VCaP (cell line): Measurements from ENCODE around the gene SFSWAP.

Source experiments
- H3K27ac ChIP-seq: fragments of 450-650 bp; 2 replicates; pipeline ENCODE4 v1.5.1; 2017
- TF ChIP-seq, protein P1 (sequence below): fragments of 450-650 bp; conservative IDR thresholded peaks from 2 replicates; pipeline ENCODE4 v1.5.1; 2017; ENCODE audit warnings: mild to moderate bottlenecking, moderate library complexity

Gene SFSWAP

GRCh38 chr12:131784909-131785762 lies 74.2 kb downstream of the SFSWAP start:
- TF ChIP-seq, protein P1, sequence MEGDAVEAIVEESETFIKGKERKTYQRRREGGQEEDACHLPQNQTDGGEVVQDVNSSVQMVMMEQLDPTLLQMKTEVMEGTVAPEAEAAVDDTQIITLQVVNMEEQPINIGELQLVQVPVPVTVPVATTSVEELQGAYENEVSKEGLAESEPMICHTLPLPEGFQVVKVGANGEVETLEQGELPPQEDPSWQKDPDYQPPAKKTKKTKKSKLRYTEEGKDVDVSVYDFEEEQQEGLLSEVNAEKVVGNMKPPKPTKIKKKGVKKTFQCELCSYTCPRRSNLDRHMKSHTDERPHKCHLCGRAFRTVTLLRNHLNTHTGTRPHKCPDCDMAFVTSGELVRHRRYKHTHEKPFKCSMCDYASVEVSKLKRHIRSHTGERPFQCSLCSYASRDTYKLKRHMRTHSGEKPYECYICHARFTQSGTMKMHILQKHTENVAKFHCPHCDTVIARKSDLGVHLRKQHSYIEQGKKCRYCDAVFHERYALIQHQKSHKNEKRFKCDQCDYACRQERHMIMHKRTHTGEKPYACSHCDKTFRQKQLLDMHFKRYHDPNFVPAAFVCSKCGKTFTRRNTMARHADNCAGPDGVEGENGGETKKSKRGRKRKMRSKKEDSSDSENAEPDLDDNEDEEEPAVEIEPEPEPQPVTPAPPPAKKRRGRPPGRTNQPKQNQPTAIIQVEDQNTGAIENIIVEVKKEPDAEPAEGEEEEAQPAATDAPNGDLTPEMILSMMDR, result no peak
- H3K27ac ChIP-seq, result no peak overlapping the region

- H3K27ac ChIP-seq, result no peak overlapping the region
- TF ChIP-seq, protein P1, result no peak
Measured at GRCh38 chr12:131785763-131786330, 75.0 kb downstream of the SFSWAP start.

DNA sequence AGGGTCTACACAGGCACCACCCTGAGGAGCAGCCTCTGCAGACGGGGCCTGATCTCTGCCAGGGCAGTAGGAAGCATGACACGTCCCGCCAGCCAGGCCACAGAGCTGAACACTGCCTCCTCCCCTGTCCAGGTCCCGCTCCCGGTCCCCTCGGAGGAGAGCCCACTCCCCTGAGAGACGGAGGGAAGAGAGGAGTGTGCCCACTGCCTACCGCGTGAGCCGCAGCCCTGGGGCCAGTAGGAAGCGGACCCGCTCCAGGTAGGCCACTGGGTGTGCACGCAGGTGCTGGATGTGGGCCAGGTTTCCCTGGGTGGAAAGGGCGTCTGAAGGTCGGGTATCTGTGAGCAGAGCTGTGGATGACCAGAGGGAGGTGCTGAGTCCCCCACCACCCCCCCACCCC lies 75.4 kb downstream of the SFSWAP start:
- H3K27ac ChIP-seq, result no peak overlapping the region

GRCh38 chr12:131787143-131787660 lies 76.3 kb downstream of the SFSWAP start:
- H3K27ac ChIP-seq, result no peak overlapping the region
- TF ChIP-seq, protein P1, result no peak

More for the DNA sequence above, 75.4 kb downstream of the SFSWAP start:
- TF ChIP-seq, protein P1, result no peak

GRCh38 chr12:131788070-131788469 lies 77.2 kb downstream of the SFSWAP start:
- TF ChIP-seq, protein P1, result no peak

DNA sequence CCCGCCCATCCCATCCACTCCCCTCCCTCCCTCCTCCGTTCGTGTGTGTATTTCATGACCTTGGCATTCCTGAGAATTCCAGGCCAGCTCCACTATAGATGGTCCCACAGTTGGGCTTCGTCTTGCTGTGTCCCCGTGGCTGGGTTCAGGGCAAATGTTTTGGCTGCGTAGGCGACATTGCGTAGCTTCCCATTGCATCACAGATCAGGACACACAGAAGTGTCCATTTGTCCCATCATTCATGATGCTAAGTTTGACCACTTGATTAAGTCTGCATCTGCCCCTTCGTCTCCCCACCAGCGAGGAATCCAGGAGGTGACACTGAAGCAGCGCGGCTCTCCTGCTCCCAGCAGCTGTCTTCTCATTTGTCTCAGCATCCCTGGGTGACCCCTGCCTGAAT lies 78.7 kb downstream of the SFSWAP start:
- H3K27ac ChIP-seq, result no peak overlapping the region

More at GRCh38 chr12:131788070-131788469, 77.2 kb downstream of the SFSWAP start:
- no peak overlapping the region for H3K27ac ChIP-seq

More for the DNA sequence above, 78.7 kb downstream of the SFSWAP start:
- TF ChIP-seq, protein P1, result no peak
